ENCODE results near the gene GPR132. TPM values are rescaled to one million over a fixed set of nuclear protein-coding genes. Genes with fewer than 3 reads are reported as not detected.
A peak's percentile ranks its signal among the peaks of the same experiment; 100 is the strongest.
"Not testable (repeated sequence)": the region's sequence is repeated elsewhere in the genome, so short reads cannot be mapped to it uniquely, and the experiment has no call there.

GPR132 gene
- total RNA-seq, 2 experiments from 2014 or later, result 27.7 to 35.4 TPM

GRCh38 chr14:105067140-105067968 lies 2.1 kb upstream of the GPR132 start:
- peaks cover 74% of the 10 kb centered on the region for H3K4me1 Mint-ChIP-seq
- H3K9me3 Mint-ChIP-seq (ENCODE audit: low read depth), result no peaks in the 10 kb centered on the region
- DNase-seq (peak; percentile 85), ATAC-seq (peak; percentile 28)
- ChIA-PET CTCF (interaction anchor here (1.1 to 1.5 kb wide), 2 partner anchors 20 to 23 kb away, joined by 3 to 4 read pairs; no protein-coding TSS in a partner anchor), POLR2A (interaction anchor here (0.6 to 0.9 kb wide), 2 partner anchors 19 to 48 kb away, joined by 3 to 5 read pairs; no protein-coding TSS in a partner anchor)
- H3K27ac Mint-ChIP-seq, result peak overlapping the region; percentile 96
- peak overlapping the region; percentile 15 for H3K4me3 Mint-ChIP-seq
- H3K36me3 Mint-ChIP-seq (ENCODE audit: low read depth), result peaks cover 10% of the 10 kb centered on the region
- intact Hi-C loops (cut with DNase I, micrococcal nuclease), result loop anchor here (2.0 to 10.0 kb wide), 2 partner anchors 21 to 417 kb away; partner anchors contain the start of gene CRIP1 (in 1 of the 2)
- no peaks in the 10 kb centered on the region for H3K27me3 Mint-ChIP-seq

GRCh38 chr14:105066240-105067071 lies 1.2 kb upstream of the GPR132 start:
- peak overlapping the region; percentile 96 for H3K27ac Mint-ChIP-seq
- H3K4me3 Mint-ChIP-seq, result peak overlapping the region; percentile 92
- H3K9me3 Mint-ChIP-seq (ENCODE audit: low read depth), result no peaks in the 10 kb centered on the region
- ATAC-seq (no peak), DNase-seq (peak; percentile 56)
- CTCF ChIA-PET, result interaction anchor here (0.5 to 1.8 kb wide), 4 partner anchors 20 to 97 kb away, joined by 4 to 9 read pairs (median 6); partner anchors contain the start of gene CDCA4
- peaks cover 18% of the 10 kb centered on the region for H3K36me3 Mint-ChIP-seq (ENCODE audit: low read depth)
- H3K27me3 Mint-ChIP-seq, result no peaks in the 10 kb centered on the region
- POLR2A ChIA-PET, result interaction anchor here (0.7 to 1.4 kb wide), 3 partner anchors 83 to 333 kb away, joined by 3 to 4 read pairs (median 4); no protein-coding TSS in a partner anchor
- H3K4me1 Mint-ChIP-seq, result peaks cover 76% of the 10 kb centered on the region
- intact Hi-C loops (cut with DNase I, micrococcal nuclease), result loop anchor here (2.0 to 10.0 kb wide), 2 partner anchors 20 to 418 kb away; partner anchors contain the start of gene CRIP1 (in 1 of the 2)

- H3K4me3 Mint-ChIP-seq, result peak overlapping the region; percentile 92
- no peaks in the 10 kb centered on the region for H3K27me3 Mint-ChIP-seq
- intact Hi-C loops (cut with DNase I, micrococcal nuclease), result loop anchor here (1.0 to 10.0 kb wide), 9 partner anchors 22 to 426 kb away; partner anchors contain the start of genes CDCA4 (in 2 of the 2), BRF1 (in 1 of the 2), CLBA1 (in 1 of the 2) and CRIP1 (in 1 of the 2)
- ATAC-seq, result no peak
- no peaks in the 10 kb centered on the region for H3K9me3 Mint-ChIP-seq (ENCODE audit: low read depth)
- peaks cover 74% of the 10 kb centered on the region for H3K4me1 Mint-ChIP-seq
- POLR2A ChIA-PET, result interaction anchor here (0.6 to 1.3 kb wide), 6 partner anchors 12 to 312 kb away, joined by 3 to 9 read pairs (median 4); partner anchors contain the start of genes CDCA4 and SIVA1
- CTCF ChIA-PET, result interaction anchor here (0.5 to 4.0 kb wide), 5 partner anchors 20 to 346 kb away, joined by 3 to 14 read pairs (median 5); partner anchors contain the start of gene CDCA4
- H3K36me3 Mint-ChIP-seq (ENCODE audit: low read depth), result peaks cover 18% of the 10 kb centered on the region
- peak overlapping the region; percentile 96 for H3K27ac Mint-ChIP-seq
- DNase-seq, result peak; percentile 62
Measured at GRCh38 chr14:105064721-105065143, 498 bp downstream of the GPR132 start.

GRCh38 chr14:105064001-105064400 lies 1.2 kb downstream of the GPR132 start:
- CTCF ChIA-PET, result interaction anchor here (0.5 to 4.0 kb wide), 4 partner anchors 19 to 347 kb away, joined by 3 to 14 read pairs (median 4); no protein-coding TSS in a partner anchor
- DNase-seq, result no peak
- intact Hi-C loops (cut with DNase I, micrococcal nuclease), result loop anchor here (2.0 to 10.0 kb wide), 4 partner anchors 43 to 421 kb away; partner anchors contain the start of genes BRF1 (in 1 of the 2), CDCA4 (in 1 of the 2), CRIP1 (in 1 of the 2) and SIVA1 (in 1 of the 2)
- ATAC-seq, result no peak
- POLR2A ChIA-PET, result interaction anchor here (0.6 to 0.8 kb wide), 2 partner anchors 45 to 95 kb away, joined by 3 read pairs; no protein-coding TSS in a partner anchor
- no peaks in the 10 kb centered on the region for H3K27me3 Mint-ChIP-seq
- peaks cover 18% of the 10 kb centered on the region for H3K36me3 Mint-ChIP-seq (ENCODE audit: low read depth)
- H3K4me3 Mint-ChIP-seq, result peak overlapping the region; percentile 92
- no peaks in the 10 kb centered on the region for H3K9me3 Mint-ChIP-seq (ENCODE audit: low read depth)
- H3K27ac Mint-ChIP-seq, result peak overlapping the region; percentile 96
- H3K4me1 Mint-ChIP-seq, result peaks cover 75% of the 10 kb centered on the region

GRCh38 chr14:105063506-105063905 lies 1.7 kb downstream of the GPR132 start:
- Mint-ChIP-seq H3K36me3 (ENCODE audit: low read depth) (peaks cover 19% of the 10 kb centered on the region), H3K4me1 (peaks cover 73% of the 10 kb centered on the region), H3K27ac (peak overlapping the region; percentile 67), H3K4me3 (peak overlapping the region; percentile 92)
- H3K27me3 Mint-ChIP-seq; DNase-seq; ATAC-seq; H3K9me3 Mint-ChIP-seq (ENCODE audit: low read depth): not testable (repeated sequence)
- ChIA-PET CTCF (interaction anchor here (0.8 to 4.4 kb wide), 6 partner anchors 18 to 95 kb away, joined by 3 to 22 read pairs (median 4); no protein-coding TSS in a partner anchor), POLR2A (interaction anchor here (0.6 to 0.8 kb wide), 2 partner anchors 44 to 95 kb away, joined by 3 read pairs; no protein-coding TSS in a partner anchor)
- intact Hi-C loops (cut with DNase I, micrococcal nuclease), result loop anchor here in 1 of 2 experiments (10.0 kb wide), 1 partner anchor 421 kb away; the partner anchor contains the start of gene CRIP1

GRCh38 chr14:105063056-105063455 lies 2.2 kb downstream of the GPR132 start:
- POLR2A ChIA-PET, result interaction anchor here (0.6 to 0.8 kb wide), 2 partner anchors 28 to 44 kb away, joined by 3 to 4 read pairs; no protein-coding TSS in a partner anchor

GRCh38 chr14:105062048-105062433 lies 3.2 kb downstream of the GPR132 start:
- peak overlapping the region; percentile 92 for H3K4me3 Mint-ChIP-seq
- CTCF ChIA-PET, result interaction anchor here (1.0 to 4.4 kb wide), 6 partner anchors 8 to 428 kb away, joined by 3 to 22 read pairs (median 4); no protein-coding TSS in a partner anchor
- POLR2A ChIA-PET, result interaction anchor here (0.5 to 0.6 kb wide), 2 partner anchors 43 to 157 kb away, joined by 3 read pairs; no protein-coding TSS in a partner anchor
- intact Hi-C loops (cut with DNase I, micrococcal nuclease), result loop anchor here in 1 of 2 experiments (10.0 kb wide), 1 partner anchor 423 kb away; the partner anchor contains the start of gene CRIP1
- ATAC-seq (no peak), DNase-seq (peak; percentile 47)
- H3K27ac Mint-ChIP-seq, result peak overlapping the region; percentile 95
- H3K9me3 Mint-ChIP-seq (ENCODE audit: low read depth), result no peaks in the 10 kb centered on the region
- peaks cover 24% of the 10 kb centered on the region for H3K36me3 Mint-ChIP-seq (ENCODE audit: low read depth)
- H3K4me1 Mint-ChIP-seq, result peaks cover 67% of the 10 kb centered on the region
- no peaks in the 10 kb centered on the region for H3K27me3 Mint-ChIP-seq

More at GRCh38 chr14:105063056-105063455, 2.2 kb downstream of the GPR132 start:
- Mint-ChIP-seq H3K4me3 (peak overlapping the region; percentile 92), H3K36me3 (ENCODE audit: low read depth) (peaks cover 20% of the 10 kb centered on the region), H3K4me1 (peaks cover 76% of the 10 kb centered on the region), H3K9me3 (ENCODE audit: low read depth) (no peaks in the 10 kb centered on the region), H3K27ac (peak overlapping the region; percentile 80), H3K27me3 (no peaks in the 10 kb centered on the region)
- intact Hi-C loops (cut with DNase I, micrococcal nuclease), result loop anchor here in 1 of 2 experiments (10.0 kb wide), 1 partner anchor 422 kb away; the partner anchor contains the start of gene CRIP1
- no peak for ATAC-seq
- CTCF ChIA-PET, result interaction anchor here (0.8 to 4.4 kb wide), 7 partner anchors 9 to 427 kb away, joined by 3 to 22 read pairs (median 4); no protein-coding TSS in a partner anchor
- DNase-seq, result no peak

GRCh38 chr14:105061428-105062047 lies 3.7 kb downstream of the GPR132 start:
- peak overlapping the region; percentile 95 for H3K27ac Mint-ChIP-seq
- ATAC-seq (peak; percentile 27), DNase-seq (peak; percentile 84)
- no peaks in the 10 kb centered on the region for H3K9me3 Mint-ChIP-seq (ENCODE audit: low read depth)
- CTCF ChIA-PET, result interaction anchor here (0.9 to 4.4 kb wide), 8 partner anchors 9 to 86 kb away, joined by 3 to 22 read pairs (median 6); no protein-coding TSS in a partner anchor
- H3K4me1 Mint-ChIP-seq, result peaks cover 62% of the 10 kb centered on the region
- POLR2A ChIA-PET, result interaction anchor here (0.5 to 1.3 kb wide), 3 partner anchors 41 to 157 kb away, joined by 3 to 6 read pairs (median 3); partner anchors contain the start of gene CDCA4
- no peaks in the 10 kb centered on the region for H3K27me3 Mint-ChIP-seq
- intact Hi-C loops (cut with DNase I, micrococcal nuclease), result loop anchor here (1.0 to 10.0 kb wide), 2 partner anchors 118 to 423 kb away; partner anchors contain the start of gene CRIP1 (in 1 of the 2)
- peaks cover 28% of the 10 kb centered on the region for H3K36me3 Mint-ChIP-seq (ENCODE audit: low read depth)
- peak overlapping the region; percentile 92 for H3K4me3 Mint-ChIP-seq

GRCh38 chr14:105060751-105061427 lies 4.3 kb downstream of the GPR132 start:
- H3K27me3 Mint-ChIP-seq, result no peaks in the 10 kb centered on the region
- peak overlapping the region; percentile 88 for H3K27ac Mint-ChIP-seq
- peaks cover 34% of the 10 kb centered on the region for H3K36me3 Mint-ChIP-seq (ENCODE audit: low read depth)
- intact Hi-C loops (cut with DNase I, micrococcal nuclease), result loop anchor here (1.0 to 10.0 kb wide), 4 partner anchors 9 to 424 kb away; partner anchors contain the start of genes CDCA4 (in 1 of the 2) and CRIP1 (in 1 of the 2)
- no peaks in the 10 kb centered on the region for H3K9me3 Mint-ChIP-seq (ENCODE audit: low read depth)
- ChIA-PET POLR2A (interaction anchor here (1.3 kb wide), 1 partner anchor 40 kb away, joined by 6 read pairs; the partner anchor contains the start of gene CDCA4), CTCF (interaction anchor here (0.9 to 4.4 kb wide), 7 partner anchors 10 to 86 kb away, joined by 3 to 22 read pairs (median 6); no protein-coding TSS in a partner anchor)
- peaks cover 56% of the 10 kb centered on the region for H3K4me1 Mint-ChIP-seq
- DNase-seq (peak; percentile 66), ATAC-seq (no peak)
- H3K4me3 Mint-ChIP-seq, result peak overlapping the region; percentile 92
